GM23338 (cell line): Measurements from ENCODE around the gene GLUL.

ENCODE experiments used
- CTCF ChIP-seq, 2 experiments: fragments of 200-600 bp in 1 of 2; sonication (generic) in 1 of 2; conservative IDR thresholded peaks; 2 replicates each; pipeline versions ENCODE4 v1.5.1 to v1.6.1; 2016 to 2017; ENCODE audit warnings: antibody characterized with exemption in 2 of 2, low read depth in 2 of 2, mild to moderate bottlenecking in 2 of 2, moderate library complexity in 1 of 2
- EZH2 ChIP-seq: fragments of 200-600 bp; sonication (generic); IDR thresholded peaks from one replicate; pipeline ENCODE4 v1.8.0; 2017; ENCODE audit warnings: antibody characterized with exemption, mild to moderate bottlenecking, low read depth; ENCODE audit not compliant: unreplicated experiment
- EZH2phosphoT487 ChIP-seq: fragments of 200-600 bp; sonication (generic); IDR thresholded peaks from one replicate; pipeline ENCODE4 v1.8.1; 2018; ENCODE audit warnings: antibody characterized with exemption; ENCODE audit not compliant: unreplicated experiment
- POLR2AphosphoS5 ChIP-seq: IDR thresholded peaks from 2 replicates; pipeline ENCODE4 v1.6.1; 2016; ENCODE audit warnings: antibody characterized with exemption, low read depth
- ZNF114 ChIP-seq: fragments of 250-450 bp; sonication (Bioruptor Pico); IDR thresholded peaks from 2 replicates; pipeline ENCODE4 v1.5.0; 2020; ENCODE audit warnings: mild to moderate bottlenecking, moderate library complexity
- ZNF331 ChIP-seq: fragments of 250-450 bp; sonication (Bioruptor Pico); IDR thresholded peaks from 2 replicates; pipeline ENCODE4 v1.5.0; 2020; ENCODE audit warnings: low read depth, mild to moderate bottlenecking, moderate library complexity

- no peak for TF ChIP-seq CTCF (conservative IDR thresholded peaks at IDR 0.05; ENCODE audit: low read depth in 2 of 2)
- TF ChIP-seq ZNF114 (CRISPR knock-in tag) = no peak
- no peak for TF ChIP-seq EZH2phosphoT487
- TF ChIP-seq POLR2AphosphoS5 = no peak
- no peak for TF ChIP-seq ZNF331 (CRISPR knock-in tag)
- TF ChIP-seq EZH2 = no peak
Observed at GRCh38 chr1:182433580-182433979, 42.0 kb upstream of the GLUL start.
